Spleen (tissue), 11 donors: ENCODE measurements around the gene EPB41. TPM values are rescaled to one million over a fixed set of nuclear protein-coding genes. Genes with fewer than 3 reads are reported as not detected.

ENCODE experiments used
- DNase-seq: peaks from one replicate; pipeline ENCODE4 v3.0.0-alpha.2; 2020
- H3K27ac ChIP-seq, 8 donors: fragments of 200-600 bp; sonication (generic) in 7 of 8; 1 replicate in 4 of 8; 2 replicates in 4 of 8; pipeline versions ENCODE4 v1.5.0 to v1.8.0; 2016 to 2021; ENCODE audit warnings: inconsistent platforms in 4 of 8, mild to moderate bottlenecking in 4 of 8, moderate library complexity in 1 of 8
- H3K27me3 ChIP-seq, 7 donors: fragments of 200-600 bp; sonication (generic) in 6 of 7; replicated peaks in 1 of 7; 1 replicate in 4 of 7; 2 replicates in 3 of 7; pipeline versions ENCODE4 v1.5.0 to v1.8.0; 2016 to 2021; ENCODE audit warnings: inconsistent platforms in 3 of 7, mild to moderate bottlenecking in 1 of 7
- H3K36me3 ChIP-seq, 6 donors: fragments of 200-600 bp; sonication (generic) in 5 of 6; 1 replicate in 4 of 6; 2 replicates in 2 of 6; pipeline versions ENCODE4 v1.5.0 to v1.8.0; 2016 to 2021; ENCODE audit warnings: inconsistent platforms in 2 of 6
- H3K4me1 ChIP-seq, 6 donors: fragments of 200-600 bp; sonication (generic) in 5 of 6; 1 replicate in 3 of 6; 2 replicates in 3 of 6; pipeline versions ENCODE4 v1.5.0 to v1.8.0; 2016 to 2021; ENCODE audit warnings: inconsistent platforms in 3 of 6
- H3K4me3 ChIP-seq, 8 donors: fragments of 200-600 bp; sonication (generic) in 7 of 8; 1 replicate in 4 of 8; 2 replicates in 4 of 8; pipeline versions ENCODE4 v1.5.0 to v1.8.0; 2016 to 2021; ENCODE audit warnings: inconsistent platforms in 4 of 8, mild to moderate bottlenecking in 4 of 8, moderate library complexity in 2 of 8
- H3K9me3 ChIP-seq, 8 donors: fragments of 200-600 bp; sonication (generic) in 7 of 8; 1 replicate in 4 of 8; 2 replicates in 4 of 8; pipeline versions ENCODE4 v1.5.0 to v1.8.0; 2016 to 2021; ENCODE audit warnings: inconsistent platforms in 4 of 8
- POLR2A ChIP-seq, 3 donors: fragments of 450-650 bp; IDR thresholded peaks; one replicate each; pipeline ENCODE4 v1.5.1; 2017; ENCODE audit warnings: antibody characterized with exemption in 3 of 3, mild to moderate bottlenecking in 1 of 3
- POLR2AphosphoS5 ChIP-seq, 3 donors: sonication (generic); formaldehyde crosslinking; IDR thresholded peaks; one replicate each; pipeline ENCODE4 v1.5.1; 2017; ENCODE audit warnings: antibody characterized with exemption in 3 of 3
- whole genome bisulfite sequencing, 5 donors: extraction: QIAGEN DNeasy Blood & Tissue Kit in 3 of 5; methylation state at CpG; one replicate each; pipeline versions ENCODE4 v1.1.5 to v1.1.7; 2013 to 2018; 5-methylcytosine and 5-hydroxymethylcytosine counted together
- intact Hi-C: fragments of 100-400 bp; cut with DNase I; formaldehyde crosslinking; loops from one replicate; pipeline ENCODE4 v1.15.0; 2023; ENCODE audit warnings: low total_unique reads
- polyA plus RNA-seq, 3 donors: library from polyadenylated mRNA; stranded (reverse); fragments of 200-250 nt; gene quantifications; one replicate each; pipeline ENCODE4 v1.2.1, GENCODE V29; 2013
- small RNA-seq, 4 donors: library from RNA; depleted of rRNA; stranded (forward); fragments of <200 nt; gene quantifications; one replicate each; pipeline ENCODE3, GENCODE V24; 2016
- total RNA-seq, 7 donors: library from RNA; depleted of rRNA in 3 of 7; stranded (reverse); fragments of >200 nt in 3 of 7; fragmentation: NEBNext Ultra II Directional in 4 of 7; extraction: Animal tissue kit (Norgen Biotek cat#: 25700) in 4 of 7; gene quantifications; one replicate each; pipeline versions ENCODE4 v1.1.0 to v1.2.1, GENCODE V29; 2016 to 2021
- TF ChIP-seq, protein P1 (sequence below), 11 experiments: fragments of 200-600 bp in 7 of 11; fragments of 450-650 bp in 4 of 11; sonication (generic) in 4 of 11; IDR thresholded peaks in 8 of 11; conservative IDR thresholded peaks in 3 of 11; 1 replicate in 7 of 11; 2 replicates in 4 of 11; pipeline versions ENCODE4 v1.4.0 to v1.8.0; 2016 to 2021; ENCODE audit warnings: antibody characterized with exemption in 11 of 11, inconsistent platforms in 4 of 11, mild to moderate bottlenecking in 1 of 11
- donor health status: healthy with polysubstance abuse.
- donor health status: DM: no; HTN: no; CAD: no; lungs with moderate emphysema.
- donor health status: DM: no; HTN: no; CAD: no.
- donor health status: Bipolar disorder and iron deficiency.
- donor health status: healthy.
- donor health status: DM: no; HTN: no; CAD: no.
- donor health status: DM: yes; HTN: yes; CAD: no.

The EPB41 gene
- total and polyA plus RNA-seq, 10 donors = 6.3 to 156 (median 58.8) TPM

- peaks cover 0 to 95% (median 55%) of the 10 kb centered on the region in 6 donors for H3K4me1 ChIP-seq
- no peak for TF ChIP-seq POLR2A (IDR thresholded peaks at IDR 0.05)
- no peak for TF ChIP-seq POLR2AphosphoS5 (IDR thresholded peaks at IDR 0.05)
- TF ChIP-seq, protein P1, sequence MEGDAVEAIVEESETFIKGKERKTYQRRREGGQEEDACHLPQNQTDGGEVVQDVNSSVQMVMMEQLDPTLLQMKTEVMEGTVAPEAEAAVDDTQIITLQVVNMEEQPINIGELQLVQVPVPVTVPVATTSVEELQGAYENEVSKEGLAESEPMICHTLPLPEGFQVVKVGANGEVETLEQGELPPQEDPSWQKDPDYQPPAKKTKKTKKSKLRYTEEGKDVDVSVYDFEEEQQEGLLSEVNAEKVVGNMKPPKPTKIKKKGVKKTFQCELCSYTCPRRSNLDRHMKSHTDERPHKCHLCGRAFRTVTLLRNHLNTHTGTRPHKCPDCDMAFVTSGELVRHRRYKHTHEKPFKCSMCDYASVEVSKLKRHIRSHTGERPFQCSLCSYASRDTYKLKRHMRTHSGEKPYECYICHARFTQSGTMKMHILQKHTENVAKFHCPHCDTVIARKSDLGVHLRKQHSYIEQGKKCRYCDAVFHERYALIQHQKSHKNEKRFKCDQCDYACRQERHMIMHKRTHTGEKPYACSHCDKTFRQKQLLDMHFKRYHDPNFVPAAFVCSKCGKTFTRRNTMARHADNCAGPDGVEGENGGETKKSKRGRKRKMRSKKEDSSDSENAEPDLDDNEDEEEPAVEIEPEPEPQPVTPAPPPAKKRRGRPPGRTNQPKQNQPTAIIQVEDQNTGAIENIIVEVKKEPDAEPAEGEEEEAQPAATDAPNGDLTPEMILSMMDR (IDR thresholded peaks at IDR 0.05 in 8 of 11, conservative IDR thresholded peaks at IDR 0.05 in 3 of 11) = no peak
- H3K9me3 ChIP-seq = no peaks in the 10 kb centered on the region
- WGBS, 5 donors = 89 to 99% (median 96%) methylated on average over 4 of the region's 4 CpGs
- H3K36me3 ChIP-seq = peaks cover 0 to 91% (median 52%) of the 10 kb centered on the region in 6 donors
- no peak overlapping the region for H3K4me3 ChIP-seq
- no peaks in the 10 kb centered on the region for H3K27me3 ChIP-seq
- no peak for DNase-seq
- intact Hi-C loops = no loop called here
- H3K27ac ChIP-seq = no peak overlapping the region
Measured at GRCh38 chr1:29164588-29164987, 250.2 kb downstream of the EPB41 start.

GRCh38 chr1:29166291-29166878 lies 252.0 kb downstream of the EPB41 start:
- TF ChIP-seq POLR2AphosphoS5 (IDR thresholded peaks at IDR 0.05) = peak in 1 of 3 donors; percentile 23
- TF ChIP-seq, protein P1 (IDR thresholded peaks at IDR 0.05 in 8 of 11, conservative IDR thresholded peaks at IDR 0.05 in 3 of 11) = no peak
- DNase-seq = no peak
- WGBS, 5 donors = 66 to 80% (median 75%) methylated on average over 9 of the region's 9 CpGs
- Histone ChIP-seq H3K27ac (peak overlapping the region in 1 of 8 donors; percentile 2), H3K9me3 (no peaks in the 10 kb centered on the region), H3K27me3 (no peaks in the 10 kb centered on the region), H3K4me1 (peaks cover 15 to 95% (median 62%) of the 10 kb centered on the region in 6 donors), H3K4me3 (no peak overlapping the region), H3K36me3 (peaks cover 0 to 81% (median 41%) of the 10 kb centered on the region in 6 donors)
- intact Hi-C loops = no loop called here

DNA sequence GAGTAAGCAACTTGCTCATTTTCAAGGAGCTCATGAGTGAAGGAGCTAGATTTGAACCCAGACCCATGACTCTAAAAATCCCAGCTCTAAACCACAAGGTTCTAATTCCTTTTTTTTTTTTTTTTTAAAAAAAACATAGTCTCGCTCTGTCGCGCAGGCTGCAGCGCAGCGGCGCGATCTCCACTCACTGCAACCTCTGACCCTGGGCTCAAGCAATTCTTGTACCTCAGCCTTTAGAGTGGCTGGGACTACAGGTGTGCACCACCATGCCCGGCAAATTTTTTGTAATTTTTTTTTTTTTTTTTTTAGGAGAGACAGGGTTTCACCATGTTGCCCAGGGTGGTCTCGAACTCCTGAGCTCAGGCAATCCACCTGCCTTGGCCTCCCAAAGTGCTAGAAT lies 253.5 kb downstream of the EPB41 start:
- no peak overlapping the region for H3K4me3 ChIP-seq
- no peaks in the 10 kb centered on the region for H3K27me3 ChIP-seq
- 96 to 99% (median 98%) methylated on average over 9 of the region's 9 CpGs for WGBS, 5 donors
- H3K36me3 ChIP-seq = peaks cover 0 to 73% (median 39%) of the 10 kb centered on the region in 6 donors
- no peak for DNase-seq
- peaks cover 25 to 95% (median 63%) of the 10 kb centered on the region in 6 donors for H3K4me1 ChIP-seq
- TF ChIP-seq, protein P1 (IDR thresholded peaks at IDR 0.05 in 8 of 11, conservative IDR thresholded peaks at IDR 0.05 in 3 of 11) = no peak
- no peak for TF ChIP-seq POLR2A (IDR thresholded peaks at IDR 0.05)
- TF ChIP-seq POLR2AphosphoS5 (IDR thresholded peaks at IDR 0.05) = no peak
- intact Hi-C loops = no loop called here
- H3K27ac ChIP-seq = no peak overlapping the region
- H3K9me3 ChIP-seq = no peaks in the 10 kb centered on the region

Small RNA genes lying within 50 kb of the gene (small RNA-seq; reads per million reads assigned to genes)
- gene RF00017 (0 reads per million in 4 donors), gene RF00019 (0 reads per million in 4 donors)

Other genes with a start within 250 kb of the EPB41 start
- 10 to 100 TPM; 15.2 to 20.6 (median 17.3) TPM for gene GMEB1, start 245.8 kb upstream of the EPB41 start, total RNA-seq
- gene GMEB1, start 245.8 kb upstream of the EPB41 start, polyA plus RNA-seq = 1 to 10 TPM; 3.6 to 5.5 (median 3.6) TPM
- gene YTHDF2, start 177.6 kb upstream of the EPB41 start, total RNA-seq = 10 to 100 TPM; 52.7 to 67.5 (median 58.0) TPM
- 10 to 100 TPM; 31.4 to 40.1 (median 31.6) TPM for gene YTHDF2, start 177.6 kb upstream of the EPB41 start, polyA plus RNA-seq
- gene OPRD1, start 102.4 kb upstream of the EPB41 start, total RNA-seq = not detected
- not detected for gene OPRD1, start 102.4 kb upstream of the EPB41 start, polyA plus RNA-seq
- 1 to 10 TPM; 3.2 to 5.6 (median 4.3) TPM for gene TMEM200B, start 209.3 kb downstream of the EPB41 start, total RNA-seq
- gene TMEM200B, start 209.3 kb downstream of the EPB41 start, polyA plus RNA-seq = 1 to 10 TPM in 2 of 3 donors, under 1 TPM in 1; 0.98 to 2.3 (median 1.7) TPM